GM04504 (cell line): Measurements from ENCODE around the gene VAPB.

Experiments
- DNase-seq: peaks from one replicate; pipeline ENCODE4 v3.0.0-alpha.2; 2012; ENCODE audit warnings: low read depth

The VAPB gene

GRCh38 chr20:58461899-58462298, 72.9 kb downstream of the VAPB start:
- no peak for DNase-seq

- DNase-seq: no peak
These were observed 74.2 kb downstream of the VAPB start for GRCh38 chr20:58463256-58463655.

DNA sequence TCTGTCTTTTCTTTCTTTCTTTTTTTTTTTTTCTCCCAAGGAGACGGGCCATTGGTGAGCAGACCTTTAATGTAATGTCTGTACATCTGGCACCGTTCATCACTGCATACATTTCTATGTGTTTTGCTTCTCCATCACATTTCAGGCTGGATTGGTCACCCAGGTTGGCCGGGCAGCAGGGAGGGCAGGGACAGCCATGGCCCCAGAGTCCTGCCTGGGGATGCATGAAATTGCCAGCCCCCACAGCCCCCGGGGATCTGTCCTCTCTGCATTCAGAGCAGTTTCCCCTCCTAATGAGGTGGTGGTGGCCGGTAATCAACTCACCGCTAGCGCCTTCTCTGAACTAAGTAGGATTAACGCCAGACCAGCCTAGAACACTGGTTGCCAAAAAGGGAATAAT, 75.8 kb downstream of the VAPB start:
- no peak for DNase-seq

DNA sequence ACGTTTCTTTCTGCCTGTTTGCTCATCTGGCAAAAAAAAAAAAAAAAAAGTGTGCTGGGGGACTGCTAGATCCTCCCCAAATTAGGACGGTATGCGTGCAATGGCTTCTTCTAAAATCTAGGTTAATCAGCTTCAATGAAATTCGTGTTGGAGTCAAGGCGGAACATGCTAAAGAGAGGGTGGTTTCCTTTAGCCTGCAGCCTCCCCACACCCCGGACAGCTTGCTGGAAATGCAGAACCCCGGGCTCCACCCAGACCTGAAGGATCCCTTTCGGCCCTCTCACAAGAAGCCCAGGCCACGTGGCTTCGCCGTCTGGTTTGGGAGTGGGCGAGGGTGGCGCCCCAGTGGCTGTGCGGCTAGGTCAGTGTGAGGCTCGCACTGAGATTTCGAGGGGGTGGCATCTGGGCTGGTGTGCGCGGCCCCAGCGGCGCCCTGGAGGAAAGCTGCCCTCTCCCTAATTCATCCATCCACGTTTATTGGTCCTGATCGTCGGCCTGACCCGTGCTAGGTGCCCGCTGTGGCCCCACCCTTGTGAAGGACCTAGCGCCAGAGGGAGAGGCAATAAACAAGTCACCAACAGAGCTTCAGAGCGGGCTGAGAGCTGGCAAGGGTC, 77.2 kb downstream of the VAPB start:
- no peak for DNase-seq

DNA sequence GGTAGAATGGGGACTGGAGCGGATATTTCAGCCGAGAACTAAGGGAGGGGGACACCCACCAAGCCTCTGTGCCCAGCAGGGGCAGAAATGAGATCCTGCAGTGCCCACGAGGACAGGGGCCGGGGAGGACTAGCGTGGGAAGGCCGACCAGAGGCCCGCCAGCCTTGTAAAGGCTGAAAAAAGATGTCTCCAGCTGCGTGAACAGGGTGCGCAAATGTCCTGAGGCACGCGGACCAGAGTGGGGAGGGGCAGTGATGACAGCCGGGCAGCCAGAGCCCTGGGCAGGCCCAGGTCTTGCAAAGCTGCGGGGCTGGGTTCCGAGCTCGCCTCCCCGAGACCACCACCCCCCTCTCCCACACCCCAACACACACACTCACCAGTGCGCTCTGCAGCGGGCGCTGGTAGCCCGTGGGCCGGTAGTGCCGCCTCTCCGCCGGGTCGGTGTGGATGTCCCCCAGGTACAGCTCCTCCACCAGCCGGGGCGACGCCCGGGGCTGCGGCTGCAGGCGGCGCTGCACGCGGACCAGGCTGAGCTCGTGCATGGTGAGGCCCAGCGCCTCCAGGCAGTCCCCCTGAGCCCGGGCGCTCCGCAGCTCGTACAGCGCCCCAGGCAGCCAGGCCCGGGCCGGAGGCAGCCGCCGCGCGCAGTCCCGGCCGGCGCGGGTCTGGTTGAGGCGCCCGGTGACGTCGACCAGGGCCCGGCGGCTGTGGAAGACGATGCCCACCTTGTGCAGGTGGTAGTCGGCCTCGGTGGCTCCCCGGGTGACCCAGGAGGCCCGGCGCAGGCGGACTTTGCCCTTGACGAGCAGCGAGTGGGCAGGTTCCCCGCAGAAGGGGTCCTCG, 77.9 kb downstream of the VAPB start:
- no peak for DNase-seq

DNA sequence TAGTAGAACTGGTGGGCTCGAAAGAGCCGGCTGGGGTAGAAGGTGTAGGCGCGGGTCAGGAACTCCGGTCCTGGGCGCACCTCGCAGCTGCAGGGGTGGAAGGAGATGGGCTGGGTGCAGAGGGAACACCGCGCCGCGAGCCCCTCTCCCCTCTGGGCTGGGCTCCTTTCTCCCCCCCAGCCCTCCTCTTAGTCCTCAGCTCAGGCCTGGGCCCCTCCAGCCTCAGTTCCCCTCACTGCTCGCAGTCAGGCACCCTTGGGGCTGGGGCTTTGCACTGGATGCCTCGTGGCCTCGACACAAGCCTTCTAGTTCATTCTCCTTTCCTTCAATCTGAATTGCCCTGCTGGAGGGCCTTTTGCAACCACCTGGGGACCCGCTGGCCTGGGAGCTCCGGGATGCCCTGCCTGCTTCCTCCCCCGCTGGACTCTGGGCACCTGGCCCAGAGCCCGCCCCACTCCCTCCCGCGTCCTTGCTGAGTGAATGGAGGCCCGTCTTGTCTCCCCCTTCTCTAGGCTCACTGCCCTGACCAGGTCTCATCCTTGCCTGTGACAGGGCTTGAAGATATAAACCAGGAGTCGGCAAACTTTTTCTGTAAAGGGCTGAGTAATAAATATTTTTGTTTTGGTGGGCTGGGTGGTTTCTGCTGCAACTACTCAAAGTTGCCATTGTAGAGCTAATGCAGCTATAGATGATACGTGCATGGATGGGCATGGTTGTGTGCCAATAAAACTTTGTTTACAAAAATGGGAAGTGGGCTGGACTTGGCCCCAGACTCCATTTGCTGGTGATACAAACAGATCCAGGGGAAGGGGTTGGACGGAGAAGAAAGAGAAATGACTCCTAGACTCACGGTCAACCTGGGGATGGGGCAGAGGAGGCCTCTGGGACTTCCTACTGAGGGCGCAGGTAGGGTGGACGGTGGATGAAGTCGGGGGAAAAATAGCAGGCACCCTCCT, 78.8 kb downstream of the VAPB start:
- no peak for DNase-seq

DNA sequence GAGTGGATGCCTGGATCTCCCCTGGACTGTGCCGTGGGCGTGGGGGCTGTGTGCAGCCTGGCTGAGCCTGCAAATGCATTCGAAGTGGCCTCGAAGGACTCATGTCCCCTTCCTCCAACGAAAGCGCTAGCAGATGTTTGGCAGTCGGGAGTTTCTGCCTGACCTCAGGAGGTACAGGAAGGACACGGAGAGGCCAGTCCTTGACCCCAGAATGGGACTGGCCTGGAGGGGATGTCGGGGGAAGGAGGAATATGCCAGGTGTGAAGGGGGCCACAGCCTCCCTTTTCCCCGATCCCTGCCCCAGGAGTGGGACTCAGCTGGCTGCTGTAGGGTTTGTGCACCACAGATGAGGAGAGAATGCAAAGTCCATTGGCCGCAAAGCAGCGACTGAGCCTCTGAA, 80.6 kb downstream of the VAPB start:
- no peak for DNase-seq

GRCh38 chr20:58470336-58471192, 81.5 kb downstream of the VAPB start:
- no peak for DNase-seq

DNA sequence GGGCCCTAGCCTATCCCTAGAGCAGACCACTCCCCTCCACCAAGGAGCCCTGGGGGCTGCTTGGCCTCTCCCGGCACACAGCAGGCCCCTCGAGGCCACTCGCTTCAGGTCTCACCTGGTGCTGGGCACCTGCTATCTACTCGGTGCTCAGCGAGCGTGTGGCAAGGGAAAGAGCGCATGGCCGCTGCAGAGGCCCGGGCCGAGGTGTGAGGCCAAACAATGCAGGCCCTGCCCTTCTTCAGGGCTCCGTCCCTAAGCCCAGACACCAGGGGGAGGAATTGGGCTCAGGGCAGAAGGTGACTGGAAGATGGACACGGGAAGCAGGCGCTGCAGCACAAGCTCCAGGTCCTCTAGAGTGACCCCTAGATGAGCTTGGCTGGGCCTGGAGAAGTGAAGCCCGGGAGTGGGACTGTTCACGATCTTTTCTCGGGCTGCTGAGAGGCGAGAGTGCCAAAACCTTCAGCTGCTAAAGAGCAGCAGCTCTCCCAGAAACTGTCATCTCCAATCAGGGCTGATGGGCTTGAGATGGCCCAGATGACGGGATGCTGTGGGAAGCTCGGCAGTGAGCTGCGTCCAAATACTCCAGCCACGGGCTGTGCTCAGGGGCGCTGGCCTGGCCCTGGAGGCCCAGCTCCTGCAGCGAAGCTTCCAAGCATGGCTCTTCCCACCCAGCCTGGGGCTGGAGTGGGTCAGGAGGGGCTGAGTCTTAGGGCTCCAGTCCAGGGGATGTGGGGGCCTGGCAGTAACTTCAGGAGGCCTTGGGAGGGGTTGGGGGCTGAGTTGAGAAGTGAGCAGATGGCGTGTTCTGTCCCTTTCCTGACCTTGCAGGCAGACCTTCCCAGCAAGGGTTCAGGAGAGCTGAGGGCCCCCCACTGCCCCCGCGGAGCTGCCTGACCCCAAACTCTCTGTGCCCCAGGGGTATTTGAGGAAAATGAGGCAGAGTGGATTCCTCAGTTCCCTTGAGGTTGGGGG, 82.5 kb downstream of the VAPB start:
- no peak for DNase-seq

DNA sequence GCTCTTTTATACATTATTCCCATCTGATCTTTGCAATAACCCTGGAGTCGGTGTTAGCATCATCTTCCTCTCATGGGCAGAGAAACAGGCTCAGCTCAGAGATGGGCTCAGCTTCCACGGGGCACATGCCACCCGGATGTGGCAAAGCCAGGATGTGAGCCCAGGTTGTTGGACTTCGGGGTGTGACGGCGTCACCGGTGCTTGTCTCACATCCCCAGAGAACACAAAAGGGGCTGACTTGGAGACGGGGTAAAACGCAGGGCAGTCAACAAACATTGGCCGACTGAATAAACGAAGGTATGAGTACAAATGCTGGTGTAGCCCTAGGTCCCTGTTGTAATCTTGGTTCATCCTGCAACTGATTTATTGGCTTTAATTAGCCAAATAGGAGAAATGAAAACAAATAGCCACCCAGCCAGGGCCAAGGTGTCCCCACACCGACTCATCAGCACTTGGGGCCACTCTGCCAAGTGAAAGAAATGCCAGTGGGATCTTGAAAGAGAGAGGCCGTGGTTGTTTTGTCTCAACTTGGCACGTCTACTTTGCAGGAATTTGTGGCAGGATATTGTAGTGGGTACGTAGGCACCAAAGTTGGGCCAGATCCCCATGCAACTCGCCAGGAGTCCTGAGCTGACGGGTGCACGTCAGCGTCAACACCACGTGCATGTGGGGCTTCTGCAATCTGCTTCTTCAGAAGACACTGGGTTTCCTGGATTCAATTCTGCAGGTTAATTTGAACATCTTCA, 83.4 kb downstream of the VAPB start:
- DNase-seq: no peak

GRCh38 chr20:58473453-58474425, 84.7 kb downstream of the VAPB start:
- no peak for DNase-seq

DNA sequence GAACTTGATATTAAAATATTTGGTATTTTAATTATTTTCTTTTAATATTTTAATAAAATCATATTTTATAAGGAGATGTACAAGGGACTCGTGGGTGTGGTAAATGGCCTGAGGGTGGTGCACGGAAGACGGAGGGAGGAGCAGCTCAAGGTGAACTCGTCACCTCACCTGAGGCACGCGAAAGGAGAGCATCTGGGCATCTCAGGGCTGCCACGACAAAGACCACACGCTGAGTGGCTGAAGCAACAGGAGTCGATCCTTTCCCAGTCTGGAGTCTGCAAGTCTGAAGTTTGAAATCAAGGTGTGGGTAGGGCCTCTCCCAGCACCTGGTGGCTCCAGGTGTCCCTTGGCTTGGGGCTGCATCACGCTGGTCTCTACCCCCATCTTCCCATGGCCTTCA, 86.4 kb downstream of the VAPB start:
- no peak for DNase-seq

DNA sequence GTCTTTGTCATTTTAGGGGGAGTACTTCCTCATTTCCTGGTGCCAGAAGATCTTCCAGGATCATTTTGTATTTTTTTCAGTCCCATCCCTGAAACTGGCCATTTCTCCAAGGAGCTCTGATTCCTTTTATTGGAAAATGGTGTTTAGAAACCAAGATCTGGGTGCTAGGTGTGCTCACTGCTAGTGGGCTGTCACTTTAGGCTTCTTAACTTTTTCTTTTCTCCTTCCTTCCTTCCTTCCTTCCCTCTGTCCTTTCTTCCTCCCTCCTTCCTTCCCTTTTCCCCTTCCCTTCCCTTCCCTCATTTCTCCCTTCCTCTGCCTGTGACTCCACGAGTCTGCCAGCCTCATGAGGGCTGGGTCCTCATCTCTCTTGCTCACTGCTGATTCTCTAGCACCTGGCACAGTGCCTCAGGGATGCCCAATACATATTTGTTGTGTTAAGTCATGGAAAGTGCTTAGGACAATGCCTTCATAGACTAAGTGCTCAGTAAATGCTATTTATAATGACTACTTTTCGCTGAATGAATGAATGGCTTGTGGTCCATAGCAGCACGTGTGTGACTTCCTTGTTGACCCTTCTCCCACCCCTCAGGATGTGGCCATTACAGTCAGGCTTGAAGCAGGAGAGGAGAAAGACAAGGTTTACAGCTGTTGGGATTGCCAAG, 89.2 kb downstream of the VAPB start:
- DNase-seq: no peak

DNA sequence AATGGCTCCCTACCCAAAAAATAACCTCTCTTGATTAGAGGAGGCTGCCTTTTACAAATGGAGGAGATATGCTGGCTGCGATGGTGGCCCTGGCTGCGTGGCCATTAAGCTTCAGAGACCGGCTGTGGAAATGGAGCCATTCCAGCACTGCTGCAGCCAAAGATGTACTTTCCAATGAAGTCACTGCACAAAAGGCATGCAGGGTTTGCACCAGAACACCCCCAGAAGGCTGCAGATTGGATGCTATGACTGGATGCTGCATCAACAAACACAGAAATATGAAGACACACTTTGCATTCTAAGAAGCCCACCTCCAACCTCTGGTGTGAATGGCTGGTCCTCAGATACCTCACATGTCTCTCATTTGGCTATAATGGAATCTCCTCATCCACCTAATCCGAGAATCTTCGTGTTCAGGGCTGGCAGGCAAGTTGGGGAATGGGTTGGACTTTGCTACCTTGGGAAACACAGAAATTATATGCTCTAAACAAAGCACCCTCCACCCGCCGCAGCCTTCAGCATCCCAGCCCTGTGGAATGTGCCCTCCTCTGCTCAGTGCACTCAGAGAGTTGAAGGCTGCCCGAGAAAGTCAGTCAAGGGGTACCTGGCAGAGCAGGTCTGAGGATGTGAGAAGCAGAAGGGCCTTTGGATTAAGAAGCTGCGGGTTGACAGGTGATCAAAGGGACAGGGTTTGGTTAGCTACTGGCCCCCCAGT, 90.9 kb downstream of the VAPB start:
- DNase-seq: no peak

DNA sequence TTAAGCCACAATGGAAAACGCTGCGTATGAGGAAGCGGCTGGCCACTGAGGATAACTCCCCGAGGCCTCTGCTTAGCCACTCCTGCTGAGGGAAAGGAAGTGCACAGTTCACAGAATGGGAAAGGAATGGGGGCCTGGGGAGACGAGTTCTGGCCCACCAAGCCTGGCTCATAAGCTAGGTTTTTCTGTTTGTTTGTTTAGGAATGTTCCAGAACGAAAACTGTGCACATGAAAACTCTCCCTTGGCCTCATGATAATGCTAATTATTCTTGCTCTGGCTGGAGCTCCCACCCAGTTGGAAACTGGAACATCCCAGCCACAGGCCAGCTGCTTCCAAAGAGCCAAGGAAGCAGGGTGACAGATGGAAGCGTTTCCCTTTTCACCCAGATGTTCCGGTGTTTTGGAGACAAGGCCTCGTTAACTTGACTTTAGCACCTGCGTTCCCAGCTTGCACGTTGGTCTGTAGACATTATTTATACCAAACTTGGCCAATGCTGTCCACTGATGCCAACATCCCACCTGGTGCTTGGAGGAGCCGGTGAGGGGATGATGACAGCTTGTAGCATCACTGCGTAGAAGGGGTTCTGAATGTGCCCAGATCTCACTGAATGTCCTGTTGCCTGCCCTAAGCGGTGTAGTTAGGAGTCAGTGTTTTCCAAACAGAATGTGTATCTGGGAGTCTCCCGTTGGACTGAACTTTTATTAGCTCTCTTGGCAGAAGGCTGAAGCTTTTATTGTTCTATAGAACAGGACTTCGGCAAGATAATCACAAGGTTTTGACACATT, 91.7 kb downstream of the VAPB start:
- no peak for DNase-seq

GRCh38 chr20:58481481-58482021, 92.5 kb downstream of the VAPB start:
- peak; percentile 21 for DNase-seq
